ENCODE results near the gene ARHGAP22. TPM values are rescaled to one million over a fixed set of nuclear protein-coding genes. Genes with fewer than 3 reads are reported as not detected.

The ARHGAP22 gene
- total and polyA plus RNA-seq, 4 donors: 0.23 to 2.3 (median 0.54) TPM

- no peaks in the 10 kb centered on the region for H3K27me3 ChIP-seq (ENCODE audit: control insufficient read depth in 4 of 4, insufficient read depth in 4 of 4, low read length in 3 of 4)
- no peaks in the 10 kb centered on the region for H3K9me3 ChIP-seq (ENCODE audit: control insufficient read depth in 4 of 4, low read length in 3 of 4)
- H3K4me1 ChIP-seq (ENCODE audit: control insufficient read depth in 4 of 4, insufficient read depth in 4 of 4, low read length in 3 of 4): no peaks in the 10 kb centered on the region
- H3K27ac ChIP-seq (ENCODE audit: low read depth in 1 of 2, low read length in 2 of 2): no peak overlapping the region
- H3K9ac ChIP-seq (ENCODE audit: low read depth in 1 of 2, low read length in 2 of 2): no peak overlapping the region
- DNase-seq (ENCODE audit: low spot score): no peak
- 91% methylated on average over 11 of the region's 11 CpGs for WGBS
- no peak overlapping the region for H3K4me3 ChIP-seq (ENCODE audit: low read depth in 1 of 3, low read length in 3 of 3)
- TF ChIP-seq RXRA (IDR thresholded peaks at IDR 0.05): no peak
- TF ChIP-seq EGR1 (IDR thresholded peaks at IDR 0.05; ENCODE audit: low read depth in 2 of 2): no peak
- no peak for TF ChIP-seq SP1 (IDR thresholded peaks at IDR 0.05)
- no peak for TF ChIP-seq MAX (IDR thresholded peaks at IDR 0.05)
- TF ChIP-seq RAD21 (IDR thresholded peaks at IDR 0.05): no peak
- H3K36me3 ChIP-seq (ENCODE audit: control insufficient read depth in 4 of 4, insufficient read depth in 3 of 4, low read depth in 1 of 4, low read length in 3 of 4): no peaks in the 10 kb centered on the region
Observed at GRCh38 chr10:48447356-48448215, 157.3 kb downstream of the ARHGAP22 start.

- DNase-seq (ENCODE audit: low spot score): no peak
- TF ChIP-seq HNF4A (conservative IDR thresholded peaks at IDR 0.05) (no peak), NR2F2 (IDR thresholded peaks at IDR 0.05) (no peak), SP1 (IDR thresholded peaks at IDR 0.05) (no peak)
- H3K27ac ChIP-seq (ENCODE audit: low read depth in 1 of 2, low read length in 2 of 2): no peak overlapping the region
- H3K9me3 ChIP-seq (ENCODE audit: control insufficient read depth in 4 of 4, low read length in 3 of 4): no peaks in the 10 kb centered on the region
- 81% methylated on average over 7 of the region's 7 CpGs for WGBS
- H3K4me1 ChIP-seq (ENCODE audit: control insufficient read depth in 4 of 4, insufficient read depth in 4 of 4, low read length in 3 of 4): no peaks in the 10 kb centered on the region
- no peaks in the 10 kb centered on the region for H3K36me3 ChIP-seq (ENCODE audit: control insufficient read depth in 4 of 4, insufficient read depth in 3 of 4, low read depth in 1 of 4, low read length in 3 of 4)
- H3K4me3 ChIP-seq (ENCODE audit: low read depth in 1 of 3, low read length in 3 of 3): no peak overlapping the region
- H3K27me3 ChIP-seq (ENCODE audit: control insufficient read depth in 4 of 4, insufficient read depth in 4 of 4, low read length in 3 of 4): no peaks in the 10 kb centered on the region
- no peak overlapping the region for H3K9ac ChIP-seq (ENCODE audit: low read depth in 1 of 2, low read length in 2 of 2)
Observed at GRCh38 chr10:48446785-48447184, 158.1 kb downstream of the ARHGAP22 start.

GRCh38 chr10:48445932-48446331, 158.9 kb downstream of the ARHGAP22 start:
- no peak overlapping the region for H3K4me3 ChIP-seq (ENCODE audit: low read depth in 1 of 3, low read length in 3 of 3)
- H3K36me3 ChIP-seq (ENCODE audit: control insufficient read depth in 4 of 4, insufficient read depth in 3 of 4, low read depth in 1 of 4, low read length in 3 of 4): no peaks in the 10 kb centered on the region
- no peaks in the 10 kb centered on the region for H3K4me1 ChIP-seq (ENCODE audit: control insufficient read depth in 4 of 4, insufficient read depth in 4 of 4, low read length in 3 of 4)
- H3K27ac ChIP-seq (ENCODE audit: low read depth in 1 of 2, low read length in 2 of 2): no peak overlapping the region
- H3K27me3 ChIP-seq (ENCODE audit: control insufficient read depth in 4 of 4, insufficient read depth in 4 of 4, low read length in 3 of 4): no peaks in the 10 kb centered on the region
- H3K9ac ChIP-seq (ENCODE audit: low read depth in 1 of 2, low read length in 2 of 2): no peak overlapping the region
- WGBS: 88% methylated on average over 7 of the region's 7 CpGs
- H3K9me3 ChIP-seq (ENCODE audit: control insufficient read depth in 4 of 4, low read length in 3 of 4): no peaks in the 10 kb centered on the region
- TF ChIP-seq FOXA2 (IDR thresholded peaks at IDR 0.05): no peak
- TF ChIP-seq HNF4G (IDR thresholded peaks at IDR 0.05): no peak
- TF ChIP-seq HNF4A (conservative IDR thresholded peaks at IDR 0.05): no peak
- no peak for TF ChIP-seq GABPA (IDR thresholded peaks at IDR 0.05 in 1 of 2, conservative IDR thresholded peaks at IDR 0.05 in 1 of 2)
- no peak for TF ChIP-seq MAX (IDR thresholded peaks at IDR 0.05)
- no peak for TF ChIP-seq TAF1 (conservative IDR thresholded peaks at IDR 0.05)
- no peak for TF ChIP-seq FOXA1 (IDR thresholded peaks at IDR 0.05)
- no peak for TF ChIP-seq NR2F2 (IDR thresholded peaks at IDR 0.05)
- TF ChIP-seq RAD21 (IDR thresholded peaks at IDR 0.05): no peak
- TF ChIP-seq CTCF (IDR thresholded peaks at IDR 0.05; ENCODE audit: low read depth, low read length, missing input control): no peak
- TF ChIP-seq EGR1 (IDR thresholded peaks at IDR 0.05; ENCODE audit: low read depth in 2 of 2): no peak
- DNase-seq (ENCODE audit: low spot score): no peak
